Measurements from ENCODE around the gene DIS3L2.
"Not testable (repeated sequence)": the region's sequence is repeated elsewhere in the genome, so short reads cannot be mapped to it uniquely, and the experiment has no call there.

Gene DIS3L2

GRCh38 chr2:231940795-231941194 lies 20.7 kb upstream of the DIS3L2 start:
- in situ Hi-C loops (cut with MboI; ENCODE audit: low pct_unique_long_range_greater_than_20kb, low sequenced_read_pairs, unreplicated experiment): no loop called here
- TF ChIP-seq CTCF (IDR thresholded peaks at IDR 0.05; ENCODE audit: extremely low read depth, insufficient read depth, missing control alignments): no peak
- no peak for DNase-seq (ENCODE audit: low spot score)

GRCh38 chr2:231941673-231942072 lies 19.8 kb upstream of the DIS3L2 start:
- DNase-seq (ENCODE audit: low spot score): no peak
- TF ChIP-seq CTCF (IDR thresholded peaks at IDR 0.05; ENCODE audit: extremely low read depth, insufficient read depth, missing control alignments): no peak
- in situ Hi-C loops (cut with MboI; ENCODE audit: low pct_unique_long_range_greater_than_20kb, low sequenced_read_pairs, unreplicated experiment): no loop called here

GRCh38 chr2:231942180-231942579 lies 19.3 kb upstream of the DIS3L2 start:
- in situ Hi-C loops (cut with MboI; ENCODE audit: low pct_unique_long_range_greater_than_20kb, low sequenced_read_pairs, unreplicated experiment): no loop called here
- no peak for TF ChIP-seq CTCF (IDR thresholded peaks at IDR 0.05; ENCODE audit: extremely low read depth, insufficient read depth, missing control alignments)
- DNase-seq (ENCODE audit: low spot score): no peak

- TF ChIP-seq CTCF (IDR thresholded peaks at IDR 0.05; ENCODE audit: extremely low read depth, insufficient read depth, missing control alignments): no peak
- in situ Hi-C loops (cut with MboI; ENCODE audit: low pct_unique_long_range_greater_than_20kb, low sequenced_read_pairs, unreplicated experiment): no loop called here
- DNase-seq (ENCODE audit: low spot score): no peak
These were observed 15.2 kb upstream of the DIS3L2 start for GRCh38 chr2:231946241-231946814.

GRCh38 chr2:231947112-231947511 lies 14.4 kb upstream of the DIS3L2 start:
- in situ Hi-C loops (cut with MboI; ENCODE audit: low pct_unique_long_range_greater_than_20kb, low sequenced_read_pairs, unreplicated experiment): not testable (repeated sequence)

GRCh38 chr2:231947694-231948093 lies 13.8 kb upstream of the DIS3L2 start:
- in situ Hi-C loops (cut with MboI; ENCODE audit: low pct_unique_long_range_greater_than_20kb, low sequenced_read_pairs, unreplicated experiment): no loop called here
- no peak for TF ChIP-seq CTCF (IDR thresholded peaks at IDR 0.05; ENCODE audit: extremely low read depth, insufficient read depth, missing control alignments)

More at GRCh38 chr2:231947112-231947511, 14.4 kb upstream of the DIS3L2 start:
- not testable (repeated sequence) for DNase-seq (ENCODE audit: low spot score)

GRCh38 chr2:231951452-231952035 lies 10.0 kb upstream of the DIS3L2 start:
- no peak for TF ChIP-seq CTCF (IDR thresholded peaks at IDR 0.05; ENCODE audit: extremely low read depth, insufficient read depth, missing control alignments)
- in situ Hi-C loops (cut with MboI; ENCODE audit: low pct_unique_long_range_greater_than_20kb, low sequenced_read_pairs, unreplicated experiment): no loop called here
- no peak for DNase-seq (ENCODE audit: low spot score)

More at GRCh38 chr2:231947694-231948093, 13.8 kb upstream of the DIS3L2 start:
- DNase-seq (ENCODE audit: low spot score): no peak

All from GM13977 (cell line).